Suprapubic skin (tissue), 4 donors: ENCODE measurements around the gene NCAN. TPM values are rescaled to one million over a fixed set of nuclear protein-coding genes. Genes with fewer than 3 reads are reported as not detected.
"Not testable (repeated sequence)": the region's sequence is repeated elsewhere in the genome, so short reads cannot be mapped to it uniquely, and the experiment has no call there.

Experiments used
- DNase-seq, 2 donors: peaks; one replicate each; pipeline ENCODE4 v3.0.0-alpha.2; 2019; ENCODE audit warnings: low spot score in 2 of 2
- H3K27ac ChIP-seq: fragments of 200-600 bp; sonication (generic); one replicate; pipeline ENCODE4 v1.5.1; 2019
- H3K27me3 ChIP-seq: fragments of 200-600 bp; sonication (generic); one replicate; pipeline ENCODE4 v1.5.1; 2019
- H3K36me3 ChIP-seq: fragments of 200-600 bp; sonication (generic); one replicate; pipeline ENCODE4 v1.5.1; 2019
- H3K4me1 ChIP-seq: fragments of 200-600 bp; sonication (generic); one replicate; pipeline ENCODE4 v1.5.1; 2019
- H3K4me3 ChIP-seq: fragments of 200-600 bp; sonication (generic); one replicate; pipeline ENCODE4 v1.5.1; 2019; ENCODE audit warnings: mild to moderate bottlenecking
- H3K9me3 ChIP-seq: fragments of 200-600 bp; sonication (generic); one replicate; pipeline ENCODE4 v1.5.1; 2019
- CTCF ChIP-seq, 2 donors: fragments of 200-600 bp in 1 of 2; fragments of 450-650 bp in 1 of 2; sonication (generic) in 1 of 2; IDR thresholded peaks; one replicate each; pipeline ENCODE4 v1.5.1; 2016 to 2019; ENCODE audit warnings: antibody characterized with exemption in 2 of 2, mild to moderate bottlenecking in 1 of 2, moderate library complexity in 1 of 2
- EP300 ChIP-seq: sonication (generic); formaldehyde crosslinking; IDR thresholded peaks from one replicate; pipeline ENCODE4 v1.6.1; 2017; ENCODE audit warnings: antibody characterized with exemption
- POLR2A ChIP-seq, 2 donors: fragments of 450-650 bp; IDR thresholded peaks; one replicate each; pipeline ENCODE4 v1.6.1; 2017; ENCODE audit warnings: antibody characterized with exemption in 2 of 2, mild to moderate bottlenecking in 2 of 2, moderate library complexity in 2 of 2
- POLR2AphosphoS5 ChIP-seq, 3 donors: sonication (generic); formaldehyde crosslinking; IDR thresholded peaks; one replicate each; pipeline ENCODE4 v1.6.1; 2017; ENCODE audit warnings: antibody characterized with exemption in 3 of 3
- WGBS: methylation state at CpG from one replicate; pipeline ENCODE4 v1.1.5; 2018; 5-methylcytosine and 5-hydroxymethylcytosine counted together
- total RNA-seq, 4 donors: library from RNA; depleted of rRNA; stranded (reverse); fragments of >200 nt; gene quantifications; one replicate each; pipeline ENCODE4 v1.1.0, GENCODE V29; 2016

Gene NCAN
- total RNA-seq, 4 donors from 2014 or later: not detected

- Histone ChIP-seq H3K4me1 (no peaks in the 10 kb centered on the region), H3K27me3 (peaks cover 76% of the 10 kb centered on the region), H3K4me3 (no peak overlapping the region), H3K27ac (no peak overlapping the region), H3K9me3 (no peaks in the 10 kb centered on the region), H3K36me3 (no peaks in the 10 kb centered on the region)
- WGBS: 7% methylated on average over 5 of the region's 5 CpGs
- no peak for TF ChIP-seq POLR2A (IDR thresholded peaks at IDR 0.05)
- TF ChIP-seq POLR2AphosphoS5 (IDR thresholded peaks at IDR 0.05): no peak
- no peak for TF ChIP-seq EP300
- no peak for TF ChIP-seq CTCF (IDR thresholded peaks at IDR 0.05)
- no peak for DNase-seq
Measured at GRCh38 chr19:19214159-19214490, 2.4 kb downstream of the NCAN start.

DNA sequence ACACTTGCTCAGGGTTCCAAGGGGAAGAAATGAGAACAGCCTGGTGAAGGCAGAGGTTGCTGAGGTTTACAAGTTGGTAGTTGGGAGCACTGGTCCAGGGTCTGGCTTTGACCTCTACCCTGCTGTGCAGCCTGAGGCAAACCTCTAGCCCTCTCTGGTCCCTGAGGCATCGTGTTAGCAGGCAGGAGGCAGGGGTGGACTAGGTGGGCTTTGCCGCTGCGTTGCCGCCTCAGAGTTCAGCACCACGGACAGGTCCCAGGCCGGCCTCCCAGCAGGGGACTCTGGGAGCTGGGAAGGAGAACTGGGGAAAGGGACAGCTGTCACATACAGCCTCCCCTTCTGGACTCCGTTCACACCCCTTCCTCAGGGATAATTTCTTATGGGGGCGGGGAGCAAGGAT is 3.1 kb downstream of the NCAN start:
- Histone ChIP-seq H3K9me3 (no peaks in the 10 kb centered on the region), H3K27ac (no peak overlapping the region), H3K4me1 (no peaks in the 10 kb centered on the region), H3K27me3 (peaks cover 77% of the 10 kb centered on the region), H3K4me3 (no peak overlapping the region), H3K36me3 (no peaks in the 10 kb centered on the region)
- DNase-seq: no peak
- no peak for TF ChIP-seq POLR2A (IDR thresholded peaks at IDR 0.05)
- no peak for TF ChIP-seq EP300
- no peak for TF ChIP-seq POLR2AphosphoS5 (IDR thresholded peaks at IDR 0.05)
- TF ChIP-seq CTCF (IDR thresholded peaks at IDR 0.05): no peak
- WGBS: 4% methylated on average over 8 of the region's 8 CpGs

DNA sequence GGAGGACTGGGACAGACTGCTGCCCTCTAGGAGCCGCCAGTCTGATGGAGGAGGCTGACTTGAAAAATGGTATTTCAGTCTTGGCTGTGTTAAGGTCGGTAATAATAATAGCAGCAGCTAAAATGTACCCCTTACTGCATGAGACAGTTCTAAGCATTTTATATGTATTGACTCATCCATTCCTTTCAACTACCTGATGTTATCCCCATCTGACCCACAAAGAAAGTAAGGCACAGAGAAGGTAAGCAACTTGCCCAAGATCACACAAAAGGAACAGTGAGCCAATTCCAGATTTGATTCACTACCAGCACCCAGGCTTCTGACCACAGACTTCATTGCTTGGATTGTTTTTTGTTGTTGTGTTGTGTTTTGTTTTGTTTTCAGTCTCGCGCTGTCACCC is 4.0 kb downstream of the NCAN start:
- WGBS: 75% methylated on average over 4 of the region's 4 CpGs
- Histone ChIP-seq H3K27me3 (peaks cover 74% of the 10 kb centered on the region), H3K9me3 (no peaks in the 10 kb centered on the region), H3K36me3 (no peaks in the 10 kb centered on the region), H3K4me3 (no peak overlapping the region), H3K27ac (no peak overlapping the region), H3K4me1 (no peaks in the 10 kb centered on the region)
- DNase-seq: no peak
- TF ChIP-seq POLR2A (IDR thresholded peaks at IDR 0.05) (no peak), EP300 (no peak), CTCF (IDR thresholded peaks at IDR 0.05) (no peak), POLR2AphosphoS5 (IDR thresholded peaks at IDR 0.05) (no peak)

DNA sequence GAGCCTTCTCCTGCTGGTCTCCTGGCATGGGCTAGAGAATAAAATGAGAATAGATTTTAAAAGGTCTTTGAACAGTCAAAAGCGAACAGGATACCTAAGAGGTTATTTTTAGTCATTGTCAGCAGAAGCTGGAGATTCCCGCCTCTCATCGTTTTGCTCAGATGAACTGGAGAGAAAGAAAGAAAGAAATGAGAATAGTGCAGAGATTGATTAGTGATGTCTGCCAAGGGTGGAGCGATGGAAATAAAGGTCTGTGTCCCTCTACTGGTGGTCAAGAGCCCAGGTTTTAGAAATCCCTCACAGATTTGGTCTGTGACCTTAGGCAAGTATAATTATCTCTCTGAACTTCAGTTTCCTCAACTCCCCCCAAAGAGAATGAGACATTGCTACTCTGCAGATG is 5.3 kb downstream of the NCAN start:
- Histone ChIP-seq H3K4me1 (no peaks in the 10 kb centered on the region), H3K27ac (no peak overlapping the region), H3K9me3 (no peaks in the 10 kb centered on the region), H3K27me3 (peaks cover 65% of the 10 kb centered on the region), H3K4me3 (no peak overlapping the region), H3K36me3 (no peaks in the 10 kb centered on the region)
- no peak for DNase-seq
- TF ChIP-seq POLR2AphosphoS5 (IDR thresholded peaks at IDR 0.05) (no peak), POLR2A (IDR thresholded peaks at IDR 0.05) (no peak)
- 54% methylated on average over 4 of the region's 4 CpGs for WGBS

GRCh38 chr19:19218911-19219310 is 7.2 kb downstream of the NCAN start:
- H3K27ac ChIP-seq: no peak overlapping the region
- H3K27me3 ChIP-seq: peaks cover 51% of the 10 kb centered on the region
- H3K9me3 ChIP-seq: no peaks in the 10 kb centered on the region
- H3K36me3 ChIP-seq: no peaks in the 10 kb centered on the region
- no peak for DNase-seq
- H3K4me1 ChIP-seq: no peaks in the 10 kb centered on the region
- no peak for TF ChIP-seq POLR2A (IDR thresholded peaks at IDR 0.05)
- TF ChIP-seq CTCF (IDR thresholded peaks at IDR 0.05): no peak
- TF ChIP-seq EP300: no peak
- no peak for TF ChIP-seq POLR2AphosphoS5 (IDR thresholded peaks at IDR 0.05)
- 85% methylated on average over 19 of the region's 21 CpGs for WGBS
- no peak overlapping the region for H3K4me3 ChIP-seq

GRCh38 chr19:19221000-19221399 is 9.2 kb downstream of the NCAN start:
- WGBS: 87% methylated on average over 8 of the region's 8 CpGs
- not testable (repeated sequence) for H3K4me3 ChIP-seq, H3K27ac ChIP-seq, DNase-seq, H3K36me3 ChIP-seq, H3K9me3 ChIP-seq
- Histone ChIP-seq H3K27me3 (peaks cover 51% of the 10 kb centered on the region), H3K4me1 (peaks cover 14% of the 10 kb centered on the region)
